Ascending aorta (tissue), 2 donors: Measurements from ENCODE around the gene PARD3B. TPM values are rescaled to one million over a fixed set of nuclear protein-coding genes. Genes with fewer than 3 reads are reported as not detected.

Experiments used
- DNase-seq, 2 donors: peaks; one replicate each; pipeline ENCODE4 v3.0.0-alpha.2; 2019; ENCODE audit warnings: low spot score in 2 of 2
- H3K27ac ChIP-seq, 2 donors: fragments of 200-600 bp; sonication (generic); one replicate each; pipeline ENCODE4 v1.5.1; 2016 to 2017; ENCODE audit warnings: mild to moderate bottlenecking in 1 of 2
- H3K27me3 ChIP-seq: fragments of 200-600 bp; sonication (generic); one replicate; pipeline ENCODE4 v1.5.1; 2017
- H3K36me3 ChIP-seq, 2 donors: fragments of 200-600 bp; sonication (generic); one replicate each; pipeline ENCODE4 v1.5.1; 2016
- H3K4me1 ChIP-seq, 2 donors: fragments of 200-600 bp; sonication (generic); one replicate each; pipeline ENCODE4 v1.5.1; 2016 to 2017; ENCODE audit warnings: mild to moderate bottlenecking in 1 of 2
- H3K4me3 ChIP-seq, 2 donors: fragments of 200-600 bp; sonication (generic); one replicate each; pipeline ENCODE4 v1.5.1; 2016 to 2017; ENCODE audit warnings: mild to moderate bottlenecking in 1 of 2
- H3K9me3 ChIP-seq, 2 donors: fragments of 200-600 bp; sonication (generic); one replicate each; pipeline ENCODE4 v1.5.1; 2016
- CTCF ChIP-seq, 3 experiments: fragments of 200-600 bp in 2 of 3; fragments of 450-650 bp in 1 of 3; sonication (generic) in 2 of 3; IDR thresholded peaks; one replicate each; pipeline ENCODE4 v1.5.1; 2016 to 2019; ENCODE audit warnings: antibody characterized with exemption in 3 of 3, mild to moderate bottlenecking in 1 of 3, moderate library complexity in 1 of 3
- intact Hi-C: fragments of 100-400 bp; cut with DNase I; formaldehyde crosslinking; loops from one replicate; pipeline ENCODE4 v1.15.1; 2023
- total RNA-seq: library from RNA; depleted of rRNA; stranded (reverse); fragments of >200 nt; gene quantifications from one replicate; pipeline ENCODE4 v1.1.0, GENCODE V29; 2016

The PARD3B gene
- total RNA-seq, 1 donor from 2014 or later, result 9.5 TPM

- H3K27ac ChIP-seq, result no peak overlapping the region
- intact Hi-C loops, result no loop called here
- TF ChIP-seq CTCF (IDR thresholded peaks at IDR 0.05), result no peak
These were observed 46.0 kb downstream of the PARD3B start for GRCh38 chr2:204591225-204591624.

GRCh38 chr2:204604061-204604460 is 58.8 kb downstream of the PARD3B start:
- intact Hi-C loops, result no loop called here
- no peak for TF ChIP-seq CTCF (IDR thresholded peaks at IDR 0.05)
- H3K27me3 ChIP-seq, result no peaks in the 10 kb centered on the region
- H3K27ac ChIP-seq, result no peak overlapping the region
- no peak for DNase-seq
- H3K4me3 ChIP-seq, result no peak overlapping the region
- H3K36me3 ChIP-seq, result no peaks in the 10 kb centered on the region
- peaks cover 5 to 15% of the 10 kb centered on the region in 2 donors for H3K4me1 ChIP-seq
- peaks cover 0 to 11% of the 10 kb centered on the region in 2 donors for H3K9me3 ChIP-seq

More at GRCh38 chr2:204591225-204591624, 46.0 kb downstream of the PARD3B start:
- Histone ChIP-seq H3K36me3 (no peaks in the 10 kb centered on the region), H3K4me3 (no peak overlapping the region), H3K9me3 (peaks cover 0 to 9% of the 10 kb centered on the region in 2 donors), H3K27me3 (no peaks in the 10 kb centered on the region), H3K4me1 (no peaks in the 10 kb centered on the region)
- DNase-seq, result no peak

GRCh38 chr2:204608237-204608939 is 63.1 kb downstream of the PARD3B start:
- no peak overlapping the region for H3K4me3 ChIP-seq
- no peaks in the 10 kb centered on the region for H3K36me3 ChIP-seq
- H3K4me1 ChIP-seq, result peaks cover 5 to 15% of the 10 kb centered on the region in 2 donors
- intact Hi-C loops, result no loop called here
- no peak overlapping the region for H3K27ac ChIP-seq
- H3K9me3 ChIP-seq, result no peaks in the 10 kb centered on the region
- TF ChIP-seq CTCF (IDR thresholded peaks at IDR 0.05), result no peak
- no peaks in the 10 kb centered on the region for H3K27me3 ChIP-seq
- no peak for DNase-seq

DNA sequence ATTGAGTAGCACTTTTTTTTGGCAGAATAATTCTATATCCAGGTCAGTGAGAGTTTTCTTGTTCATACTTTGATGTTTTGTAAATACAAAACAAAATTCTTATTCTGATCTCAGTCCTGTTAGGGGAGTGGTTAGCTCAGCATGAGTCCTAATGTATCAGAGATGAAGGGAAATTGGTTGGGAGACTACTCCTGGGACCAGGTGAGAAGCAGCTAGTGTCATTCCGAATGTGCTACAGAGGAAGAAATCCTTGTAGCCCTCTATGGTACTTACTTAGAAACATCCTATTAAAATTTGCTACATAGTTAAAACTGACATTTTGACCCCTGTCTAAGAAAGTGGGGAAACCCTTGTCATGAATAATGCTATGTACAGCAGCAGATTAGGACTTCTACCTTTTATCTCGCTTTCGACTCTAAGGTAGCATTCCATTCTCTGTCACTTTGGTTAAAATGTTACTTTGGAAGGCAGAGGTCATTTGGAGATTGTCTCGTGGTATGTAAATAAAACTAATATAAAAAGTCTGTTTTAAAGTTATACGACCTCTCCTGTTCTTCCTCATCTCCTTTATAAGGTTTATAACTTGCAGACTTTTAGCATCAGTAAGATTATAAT is 65.8 kb downstream of the PARD3B start:
- no peak for TF ChIP-seq CTCF (IDR thresholded peaks at IDR 0.05)
- Histone ChIP-seq H3K36me3 (no peaks in the 10 kb centered on the region), H3K27ac (no peak overlapping the region), H3K27me3 (no peaks in the 10 kb centered on the region), H3K4me1 (peaks cover 5 to 8% of the 10 kb centered on the region in 2 donors), H3K9me3 (no peaks in the 10 kb centered on the region), H3K4me3 (no peak overlapping the region)
- DNase-seq, result no peak
- intact Hi-C loops, result no loop called here

GRCh38 chr2:204611764-204612163 is 66.5 kb downstream of the PARD3B start:
- no peaks in the 10 kb centered on the region for H3K9me3 ChIP-seq
- no peak for TF ChIP-seq CTCF (IDR thresholded peaks at IDR 0.05)

More at GRCh38 chr2:204611764-204612163, 66.5 kb downstream of the PARD3B start:
- Histone ChIP-seq H3K4me3 (no peak overlapping the region), H3K36me3 (no peaks in the 10 kb centered on the region), H3K27ac (no peak overlapping the region), H3K4me1 (peaks cover 5 to 8% of the 10 kb centered on the region in 2 donors), H3K27me3 (no peaks in the 10 kb centered on the region)
- intact Hi-C loops, result no loop called here
- no peak for DNase-seq
